ENCODE data around the gene NYNRIN. TPM values are rescaled to one million over a fixed set of nuclear protein-coding genes. Genes with fewer than 3 reads are reported as not detected.
"Not testable (repeated sequence)": the region's sequence is repeated elsewhere in the genome, so short reads cannot be mapped to it uniquely, and the experiment has no call there.

NYNRIN gene
- total RNA-seq, 1 experiment from 2014 or later = 2.7 TPM

GRCh38 chr14:24442240-24443052, 43.6 kb downstream of the NYNRIN start, which contains the start of gene SDR39U1:
Gene SDR39U1 (minus strand): TSS chr14:24442776. CDS start chr14:24442769, 7 bp downstream.
- BruUV-seq (replicated peaks) = TSS peak; percentile 66
- POLR2A ChIA-PET (ENCODE audit: unreplicated experiment) = interaction anchor here (0.5 to 0.8 kb wide), 8 partner anchors 7 to 230 kb away, joined by 3 to 8 read pairs (median 4); partner anchors contain the start of genes CBLN3 and KHNYN
- Histone ChIP-seq H3F3A (ENCODE audit: low read length, unreplicated experiment) (no peaks in the 10 kb centered on the region), H3K9me2 (replicated peaks; ENCODE audit: low read length) (no peaks in the 10 kb centered on the region), H3K27me3 (ENCODE audit: low read length) (no peaks in the 10 kb centered on the region), H4K20me1 (ENCODE audit: low read length) (no peaks in the 10 kb centered on the region), H3K79me2 (ENCODE audit: low read length) (peaks cover 28% of the 10 kb centered on the region), H3K4me3 (ENCODE audit: low read length) (peak within 1 kb of the TSS; percentile 84), H3K4me1 (ENCODE audit: insufficient read depth, low read length) (peaks cover 10% of the 10 kb centered on the region), H2AFZ (ENCODE audit: low read length) (peak within 1 kb of the TSS; percentile 87), H3K4me2 (ENCODE audit: low read length) (peak within 1 kb of the TSS; percentile 97), H3K27ac (ENCODE audit: low read length) (peak within 1 kb of the TSS; percentile 97), H3K36me3 (ENCODE audit: low read depth, low read length) (peaks cover 12% of the 10 kb centered on the region; the same call in 1 of the 2 replicates), H3K9me3 (ENCODE audit: low read length) (no peaks in the 10 kb centered on the region), H3K9ac (ENCODE audit: low read length) (peak within 1 kb of the TSS; percentile 97)
- DNase-seq (peak; percentile 99), ATAC-seq (peak; percentile 85)
- intact Hi-C loops (cut with micrococcal nuclease) = loop anchor here (2.0 to 5.0 kb wide), 2 partner anchors 76 to 235 kb away; no protein-coding TSS in a partner anchor
- TF ChIP-seq EZH2 (IDR thresholded peaks at IDR 0.05; ENCODE audit: low read length, unreplicated experiment) (no peak), CTCF (conservative IDR thresholded peaks at IDR 0.05; ENCODE audit: low read depth, low read length) (no peak), EZH2phosphoT487 (IDR thresholded peaks at IDR 0.05; ENCODE audit: borderline replicate concordance, low read length) (no peak)
- CTCF ChIA-PET = interaction anchor here (1.0 to 1.8 kb wide), 2 partner anchors 11 to 76 kb away, joined by 3 to 11 read pairs; no protein-coding TSS in a partner anchor

GRCh38 chr14:24443053-24443665, 44.4 kb downstream of the NYNRIN start:
- peaks cover 28% of the 10 kb centered on the region for H3K79me2 ChIP-seq (ENCODE audit: low read length)
- peak overlapping the region; percentile 97 for H3K27ac ChIP-seq (ENCODE audit: low read length)
- no peaks in the 10 kb centered on the region for H3F3A ChIP-seq (ENCODE audit: low read length, unreplicated experiment)
- CTCF ChIA-PET = no interaction called here
- TF ChIP-seq EZH2 (IDR thresholded peaks at IDR 0.05; ENCODE audit: low read length, unreplicated experiment) = no peak
- no peak for TF ChIP-seq CTCF (conservative IDR thresholded peaks at IDR 0.05; ENCODE audit: low read depth, low read length)
- TF ChIP-seq EZH2phosphoT487 (IDR thresholded peaks at IDR 0.05; ENCODE audit: borderline replicate concordance, low read length) = no peak
- peak overlapping the region; percentile 97 for H3K9ac ChIP-seq (ENCODE audit: low read length)
- H3K4me3 ChIP-seq (ENCODE audit: low read length) = peak overlapping the region; percentile 84
- POLR2A ChIA-PET (ENCODE audit: unreplicated experiment) = no interaction called here
- peak overlapping the region; percentile 72 for H2AFZ ChIP-seq (ENCODE audit: low read length)
- no peaks in the 10 kb centered on the region for H3K9me2 ChIP-seq (replicated peaks; ENCODE audit: low read length)
- no peaks in the 10 kb centered on the region for H3K9me3 ChIP-seq (ENCODE audit: low read length)
- ATAC-seq (no peak), DNase-seq (no peak)
- no peaks in the 10 kb centered on the region for H4K20me1 ChIP-seq (ENCODE audit: low read length)
- peaks cover 8% of the 10 kb centered on the region; the same call in 1 of the 2 replicates for H3K36me3 ChIP-seq (ENCODE audit: low read depth, low read length)
- TSS peak; percentile 89 for BruUV-seq (replicated peaks)
- no peaks in the 10 kb centered on the region for H3K27me3 ChIP-seq (ENCODE audit: low read length)
- peaks cover 10% of the 10 kb centered on the region for H3K4me1 ChIP-seq (ENCODE audit: insufficient read depth, low read length)
- H3K4me2 ChIP-seq (ENCODE audit: low read length) = peak overlapping the region; percentile 90
- intact Hi-C loops (cut with micrococcal nuclease) = loop anchor here (2.0 to 5.0 kb wide), 2 partner anchors 76 to 234 kb away; no protein-coding TSS in a partner anchor

- BruUV-seq (replicated peaks); POLR2A ChIA-PET (ENCODE audit: unreplicated experiment); H3K4me1 ChIP-seq (ENCODE audit: insufficient read depth, low read length); H3K27me3 ChIP-seq (ENCODE audit: low read length); H2AFZ ChIP-seq (ENCODE audit: low read length); H3K9me3 ChIP-seq (ENCODE audit: low read length); H4K20me1 ChIP-seq (ENCODE audit: low read length); DNase-seq; H3K9ac ChIP-seq (ENCODE audit: low read length); ATAC-seq; H3K27ac ChIP-seq (ENCODE audit: low read length); intact Hi-C loops (cut with micrococcal nuclease); H3F3A ChIP-seq (ENCODE audit: low read length, unreplicated experiment); H3K36me3 ChIP-seq (ENCODE audit: low read depth, low read length); H3K4me3 ChIP-seq (ENCODE audit: low read length); CTCF ChIA-PET; H3K4me2 ChIP-seq (ENCODE audit: low read length); H3K79me2 ChIP-seq (ENCODE audit: low read length); H3K9me2 ChIP-seq (replicated peaks; ENCODE audit: low read length): not testable (repeated sequence)
These were observed 52.0 kb downstream of the NYNRIN start for GRCh38 chr14:24450828-24451227.

All from PC-3 (cell line).